T-helper 2 cell (primary cell): Measurements from ENCODE around the gene ZNF112.

Experiments used
- DNase-seq, 5 experiments: peaks; one replicate each; pipeline versions ENCODE4 v3.0.0 to v3.0.0-alpha.2; 2012 to 2022

ZNF112 gene

GRCh38 chr19:44280916-44281315, 75.6 kb downstream of the ZNF112 start:
- DNase-seq, result no peak

GRCh38 chr19:44278181-44278690, 78.2 kb downstream of the ZNF112 start:
- no peak for DNase-seq

GRCh38 chr19:44277331-44277730, 79.1 kb downstream of the ZNF112 start:
- no peak for DNase-seq
